Transverse colon (tissue), 4 donors: ENCODE measurements around the gene SSBP2. TPM values are rescaled to one million over a fixed set of nuclear protein-coding genes. Genes with fewer than 3 reads are reported as not detected.
"Not testable (repeated sequence)": the region's sequence is repeated elsewhere in the genome, so short reads cannot be mapped to it uniquely, and the experiment has no call there.

Source experiments
- DNase-seq: peaks from one replicate; pipeline ENCODE4 v3.0.0-alpha.2; 2019
- H3K27ac ChIP-seq, 4 donors: fragments of 200-600 bp; sonication (generic); 2 replicates each; pipeline ENCODE4 v1.5.1; 2016 to 2018; ENCODE audit warnings: inconsistent platforms in 4 of 4
- H3K27me3 ChIP-seq: fragments of 200-600 bp; sonication (generic); 2 replicates; pipeline ENCODE4 v1.5.1; 2017; ENCODE audit warnings: inconsistent platforms
- H3K36me3 ChIP-seq, 4 donors: fragments of 200-600 bp; sonication (generic); 2 replicates each; pipeline ENCODE4 v1.5.1; 2017 to 2019; ENCODE audit warnings: inconsistent platforms in 4 of 4
- H3K4me1 ChIP-seq, 4 donors: fragments of 200-600 bp; sonication (generic); 2 replicates each; pipeline ENCODE4 v1.5.1; 2017 to 2020; ENCODE audit warnings: inconsistent platforms in 4 of 4
- H3K4me3 ChIP-seq, 4 donors: fragments of 200-600 bp; sonication (generic); 1 replicate in 1 of 4; 2 replicates in 3 of 4; pipeline versions ENCODE4 v1.5.1 to v1.6.1; 2017 to 2019; ENCODE audit warnings: inconsistent platforms in 4 of 4
- H3K9me3 ChIP-seq, 2 donors: fragments of 200-600 bp; sonication (generic); 2 replicates each; pipeline ENCODE4 v1.5.1; 2017 to 2019; ENCODE audit warnings: inconsistent platforms in 2 of 2
- EP300 ChIP-seq: sonication (generic); formaldehyde crosslinking; IDR thresholded peaks from one replicate; pipeline ENCODE4 v1.6.1; 2017; ENCODE audit warnings: antibody characterized with exemption, low read depth
- POLR2A ChIP-seq: fragments of 450-650 bp; IDR thresholded peaks from one replicate; pipeline ENCODE4 v1.6.1; 2016; ENCODE audit warnings: antibody characterized with exemption, mild to moderate bottlenecking, moderate library complexity
- POLR2AphosphoS5 ChIP-seq, 3 donors: sonication (generic); formaldehyde crosslinking; IDR thresholded peaks; one replicate each; pipeline ENCODE4 v1.6.1; 2016; ENCODE audit warnings: antibody characterized with exemption in 3 of 3
- WGBS, 2 donors: methylation state at CpG; one replicate each; pipeline ENCODE4 v1.1.5; 2018; ENCODE audit warnings: low coverage in 1 of 2; 5-methylcytosine and 5-hydroxymethylcytosine counted together
- in situ Hi-C, 4 donors: fragments of 200-750 bp; cut with MboI; loops; one replicate each; pipeline versions ENCODE4 v1.15.0 to v1.15.1; 2017; ENCODE audit warnings: low sequenced_read_pairs in 3 of 4, low pct_ligation_motif_present in 1 of 4, low pct_unique_long_range_greater_than_20kb in 1 of 4
- intact Hi-C: fragments of 100-400 bp; cut with DNase I; formaldehyde crosslinking; loops from one replicate; pipeline ENCODE4 v1.15.1; 2023; ENCODE audit warnings: low total_unique reads
- total RNA-seq, 4 donors: library from RNA; depleted of rRNA; stranded (reverse); fragments of >200 nt; gene quantifications; one replicate each; pipeline ENCODE4 v1.1.0, GENCODE V29; 2016
- TF ChIP-seq, protein P1 (sequence below), 5 experiments: fragments of 200-600 bp in 3 of 5; fragments of 450-650 bp in 2 of 5; sonication (generic) in 3 of 5; IDR thresholded peaks; 1 replicate in 2 of 5; 2 replicates in 3 of 5; pipeline ENCODE4 v1.5.1; 2016 to 2017; ENCODE audit warnings: antibody characterized with exemption in 5 of 5, inconsistent platforms in 3 of 5, mild to moderate bottlenecking in 2 of 5, moderate library complexity in 1 of 5

Gene SSBP2
- total RNA-seq, 4 donors from 2014 or later: 22.8 to 50.4 (median 34.4) TPM

DNA sequence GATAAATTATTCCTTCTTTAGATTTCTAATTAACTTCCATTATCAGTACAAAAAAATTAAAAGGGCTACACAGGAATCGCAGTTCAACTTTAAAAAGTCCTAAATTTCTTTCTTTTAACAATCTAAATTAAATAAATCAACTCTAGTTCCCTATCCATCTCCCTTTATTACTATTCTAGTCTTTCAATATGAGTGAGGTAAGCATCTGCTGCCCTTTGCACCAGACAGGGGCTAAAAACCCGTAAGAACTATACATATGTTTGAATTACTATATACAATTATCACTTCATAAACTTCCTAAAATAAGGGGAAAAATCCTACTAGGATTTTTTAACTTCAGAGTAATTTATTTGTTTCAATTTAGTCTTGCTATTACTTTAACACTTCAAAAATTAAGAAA, 145.6 kb downstream of the SSBP2 start:
- TF ChIP-seq POLR2A (no peak), POLR2AphosphoS5 (IDR thresholded peaks at IDR 0.05) (no peak)
- 91 to 93% methylated on average over 2 of the region's 2 CpGs for WGBS, 2 donors
- Histone ChIP-seq H3K4me1 (no peaks in the 10 kb centered on the region), H3K4me3 (no peak overlapping the region), H3K27ac (no peak overlapping the region), H3K27me3 (no peaks in the 10 kb centered on the region), H3K36me3 (no peaks in the 10 kb centered on the region), H3K9me3 (no peaks in the 10 kb centered on the region)
- DNase-seq: no peak
- intact Hi-C loops (no loop called here), in situ Hi-C loops (no loop called here)

DNA sequence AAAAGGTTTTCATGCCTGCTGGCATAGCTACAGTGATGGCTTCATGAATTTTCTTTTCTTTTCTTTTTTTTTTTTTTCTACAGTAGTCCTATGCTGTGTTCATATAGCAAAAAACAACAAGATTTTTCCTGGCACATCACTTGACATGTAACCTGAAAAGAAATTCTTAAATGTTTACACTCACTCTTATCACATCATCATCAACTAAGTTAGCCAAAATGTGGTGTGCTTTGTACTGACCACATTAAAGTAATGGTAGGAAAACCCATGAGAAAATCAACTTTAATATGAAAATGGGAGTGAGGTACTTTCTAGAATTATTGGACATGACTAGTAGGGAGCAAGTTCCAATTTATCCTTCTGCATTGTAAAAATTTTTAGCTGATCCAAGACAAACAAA, 146.7 kb downstream of the SSBP2 start:
- in situ Hi-C loops (no loop called here), intact Hi-C loops (no loop called here)
- TF ChIP-seq POLR2A: no peak
- TF ChIP-seq POLR2AphosphoS5 (IDR thresholded peaks at IDR 0.05): no peak
- TF ChIP-seq, protein P1, sequence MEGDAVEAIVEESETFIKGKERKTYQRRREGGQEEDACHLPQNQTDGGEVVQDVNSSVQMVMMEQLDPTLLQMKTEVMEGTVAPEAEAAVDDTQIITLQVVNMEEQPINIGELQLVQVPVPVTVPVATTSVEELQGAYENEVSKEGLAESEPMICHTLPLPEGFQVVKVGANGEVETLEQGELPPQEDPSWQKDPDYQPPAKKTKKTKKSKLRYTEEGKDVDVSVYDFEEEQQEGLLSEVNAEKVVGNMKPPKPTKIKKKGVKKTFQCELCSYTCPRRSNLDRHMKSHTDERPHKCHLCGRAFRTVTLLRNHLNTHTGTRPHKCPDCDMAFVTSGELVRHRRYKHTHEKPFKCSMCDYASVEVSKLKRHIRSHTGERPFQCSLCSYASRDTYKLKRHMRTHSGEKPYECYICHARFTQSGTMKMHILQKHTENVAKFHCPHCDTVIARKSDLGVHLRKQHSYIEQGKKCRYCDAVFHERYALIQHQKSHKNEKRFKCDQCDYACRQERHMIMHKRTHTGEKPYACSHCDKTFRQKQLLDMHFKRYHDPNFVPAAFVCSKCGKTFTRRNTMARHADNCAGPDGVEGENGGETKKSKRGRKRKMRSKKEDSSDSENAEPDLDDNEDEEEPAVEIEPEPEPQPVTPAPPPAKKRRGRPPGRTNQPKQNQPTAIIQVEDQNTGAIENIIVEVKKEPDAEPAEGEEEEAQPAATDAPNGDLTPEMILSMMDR (IDR thresholded peaks at IDR 0.05): no peak
- no peak for TF ChIP-seq EP300
- no peak overlapping the region for H3K27ac ChIP-seq
- peaks cover 0 to 4% (median 0%) of the 10 kb centered on the region in 4 donors for H3K36me3 ChIP-seq
- no peak overlapping the region for H3K4me3 ChIP-seq
- no peaks in the 10 kb centered on the region for H3K9me3 ChIP-seq
- no peaks in the 10 kb centered on the region for H3K4me1 ChIP-seq
- no peak for DNase-seq
- no peaks in the 10 kb centered on the region for H3K27me3 ChIP-seq

DNA sequence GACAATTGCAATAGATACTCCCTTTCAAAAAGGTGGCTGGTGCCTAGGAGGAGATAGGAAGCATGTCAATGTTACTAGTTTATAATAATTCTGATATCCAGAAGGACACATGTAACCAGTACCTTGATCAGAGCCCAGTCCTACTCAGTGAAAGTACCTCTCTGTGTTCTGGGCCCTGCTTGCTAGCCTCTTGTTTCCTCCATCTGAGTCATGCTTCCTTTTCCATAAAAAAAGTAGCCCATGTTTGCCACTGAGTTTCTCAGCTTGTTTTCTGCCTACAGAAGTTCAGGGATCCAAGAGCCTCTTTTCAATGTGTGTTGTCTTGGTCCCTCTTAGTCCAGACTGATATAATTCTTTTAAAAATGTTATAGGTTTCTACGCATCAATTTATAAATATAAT, 149.0 kb downstream of the SSBP2 start:
- Histone ChIP-seq H3K27ac (no peak overlapping the region), H3K4me1 (no peaks in the 10 kb centered on the region), H3K36me3 (peaks cover 0 to 8% (median 0%) of the 10 kb centered on the region in 4 donors), H3K9me3 (no peaks in the 10 kb centered on the region), H3K27me3 (no peaks in the 10 kb centered on the region), H3K4me3 (no peak overlapping the region)
- no peak for DNase-seq
- in situ Hi-C loops (no loop called here), intact Hi-C loops (no loop called here)
- WGBS, 2 donors: 86 to 89% methylated on average over 1 of the region's 1 CpG
- TF ChIP-seq, protein P1 (IDR thresholded peaks at IDR 0.05): no peak
- TF ChIP-seq EP300 (no peak), POLR2A (no peak)

DNA sequence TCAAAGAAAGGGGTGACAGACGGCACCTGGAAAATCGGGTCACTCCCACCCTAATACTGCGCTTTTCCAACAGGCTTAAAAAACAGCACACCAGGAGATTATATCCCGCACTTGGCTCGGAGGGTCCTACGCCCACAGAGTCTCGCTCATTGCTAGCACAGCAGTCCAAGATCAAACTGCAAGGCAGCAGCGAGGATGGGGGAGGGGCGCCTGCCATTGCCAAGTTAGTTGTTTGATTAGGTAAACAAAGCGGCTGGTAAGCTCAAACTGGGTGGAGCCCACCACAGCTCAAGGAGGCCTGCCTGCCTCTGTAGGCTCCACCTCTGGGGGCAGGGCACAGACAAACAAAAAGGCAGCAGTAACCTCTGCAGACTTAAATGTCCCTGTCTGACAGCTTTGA, 158.8 kb downstream of the SSBP2 start:
- DNase-seq, H3K9me3 ChIP-seq, intact Hi-C loops, H3K27ac ChIP-seq, H3K4me1 ChIP-seq, in situ Hi-C loops, H3K36me3 ChIP-seq, H3K4me3 ChIP-seq, H3K27me3 ChIP-seq: not testable (repeated sequence)
- 98 to 100% methylated on average over 1 to 10 of the region's 10 CpGs for WGBS, 2 donors

DNA sequence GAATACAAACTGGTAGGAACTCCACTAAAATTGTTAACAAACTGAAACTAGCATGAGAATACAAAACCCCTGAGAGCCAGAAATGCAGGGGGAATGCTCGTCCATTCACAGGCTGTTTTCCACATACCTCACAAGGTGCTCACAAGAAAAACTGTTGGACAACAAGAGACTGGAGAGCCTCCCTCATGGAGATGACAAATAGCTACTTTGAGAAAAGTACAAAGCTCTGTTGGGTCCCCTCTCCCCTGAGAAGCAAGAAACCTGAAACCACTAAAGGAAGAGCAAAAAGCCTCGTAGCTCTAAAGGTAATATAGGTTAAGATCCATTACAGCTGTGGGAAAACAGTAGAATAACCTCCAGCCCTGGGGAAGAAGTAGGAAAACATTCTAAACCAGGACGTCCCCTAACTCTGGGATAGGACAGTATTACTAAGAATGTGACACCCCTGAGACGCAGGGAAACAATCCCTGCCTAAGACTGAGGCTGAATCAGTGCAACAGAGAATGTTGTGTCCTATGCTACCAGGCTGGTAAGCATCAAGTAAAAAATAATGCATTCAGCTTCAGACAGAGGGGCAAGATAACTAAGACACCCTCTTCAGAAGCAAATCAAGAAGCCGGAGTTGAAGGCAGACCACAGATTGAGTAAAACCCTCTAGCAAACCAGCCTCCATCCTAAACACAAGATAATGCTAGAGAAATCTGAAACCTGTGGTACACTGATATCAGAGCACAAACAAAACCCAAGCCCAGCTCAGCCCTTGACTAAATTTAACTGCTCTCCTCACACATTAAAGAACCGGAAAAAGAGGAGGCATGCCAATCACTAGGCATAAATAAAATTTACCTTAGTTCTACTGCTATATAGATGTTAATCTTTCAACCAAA, 160.2 kb downstream of the SSBP2 start:
- intact Hi-C loops: no loop called here
- Histone ChIP-seq H3K9me3 (peaks cover 4 to 5% of the 10 kb centered on the region in 2 donors), H3K27ac (no peak overlapping the region), H3K36me3 (no peaks in the 10 kb centered on the region), H3K4me1 (no peaks in the 10 kb centered on the region), H3K4me3 (no peak overlapping the region), H3K27me3 (no peaks in the 10 kb centered on the region)
- TF ChIP-seq, protein P1 (IDR thresholded peaks at IDR 0.05): no peak
- TF ChIP-seq EP300 (no peak), POLR2A (no peak), POLR2AphosphoS5 (IDR thresholded peaks at IDR 0.05) (no peak)
- no peak for DNase-seq
- 89 to 90% methylated on average over 4 to 6 of the region's 6 CpGs for WGBS, 2 donors
- in situ Hi-C loops: no loop called here
